ENCODE measurements around the gene TRIM65. TPM values are rescaled to one million over a fixed set of nuclear protein-coding genes. Genes with fewer than 3 reads are reported as not detected.

Gene TRIM65
- total RNA-seq, 2 donors from 2014 or later = 12.5 to 21.0 TPM

DNA sequence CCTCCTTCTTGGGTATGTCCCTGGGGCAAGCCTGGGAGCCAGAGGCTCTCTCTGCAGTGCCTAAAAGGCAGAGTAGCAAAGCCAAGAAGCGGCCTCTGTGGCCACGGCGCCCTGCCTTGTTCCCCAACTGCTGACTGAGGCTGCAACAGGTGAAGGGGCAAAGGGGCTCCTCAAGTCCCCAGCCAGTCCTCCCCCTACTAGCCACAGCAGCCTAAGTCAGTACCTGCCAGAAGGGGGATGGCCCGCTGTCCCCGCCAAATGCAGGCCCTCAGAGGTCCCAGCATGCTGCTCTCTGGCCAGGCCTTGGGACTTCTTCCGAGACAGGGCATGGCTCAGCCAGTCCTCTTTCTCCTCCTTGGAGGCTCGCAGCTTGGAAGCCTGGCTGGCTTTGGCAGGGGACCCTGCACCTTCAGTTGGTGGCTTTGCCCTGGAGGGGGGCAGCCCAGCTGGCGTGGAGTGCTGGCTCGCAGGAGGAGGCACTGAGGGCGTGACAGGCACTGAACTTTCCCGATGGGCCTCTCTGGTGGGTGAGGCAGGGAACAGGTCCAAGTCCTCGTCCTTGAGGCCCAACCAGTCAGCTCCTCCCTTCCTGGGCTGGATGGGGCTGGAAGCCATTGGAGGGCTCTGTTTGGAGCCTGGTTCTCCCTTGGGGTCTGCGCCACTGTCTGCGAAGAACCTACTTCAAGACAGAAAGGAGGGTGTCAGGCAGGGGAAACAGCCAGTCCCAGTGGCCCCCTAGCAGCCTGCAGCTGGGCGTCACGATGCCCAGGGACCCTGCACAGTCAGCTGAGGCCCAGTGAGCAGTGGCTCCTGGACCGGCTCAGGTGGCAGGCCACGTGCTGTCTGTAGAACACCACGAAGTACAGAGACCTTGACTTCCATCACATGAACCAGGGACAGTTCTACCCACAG lies 26.5 kb upstream of the TRIM65 start:
- Histone ChIP-seq H3K36me3 (replicated peaks in 1 of 2; ENCODE audit: insufficient read depth in 1 of 2, low read depth in 2 of 2) (no peaks in the 10 kb centered on the region), H3K27ac (no peak overlapping the region), H3K9me3 (no peaks in the 10 kb centered on the region), H3K4me3 (no peak overlapping the region), H3K27me3 (no peaks in the 10 kb centered on the region), H3K4me1 (no peaks in the 10 kb centered on the region)
- 82 to 84% methylated on average over 6 to 19 of the region's 19 CpGs for WGBS, 2 donors
- DNase-seq (no peak), ATAC-seq (no peak)
- TF ChIP-seq POLR2A (IDR thresholded peaks at IDR 0.05) = no peak
- TF ChIP-seq, protein P1, sequence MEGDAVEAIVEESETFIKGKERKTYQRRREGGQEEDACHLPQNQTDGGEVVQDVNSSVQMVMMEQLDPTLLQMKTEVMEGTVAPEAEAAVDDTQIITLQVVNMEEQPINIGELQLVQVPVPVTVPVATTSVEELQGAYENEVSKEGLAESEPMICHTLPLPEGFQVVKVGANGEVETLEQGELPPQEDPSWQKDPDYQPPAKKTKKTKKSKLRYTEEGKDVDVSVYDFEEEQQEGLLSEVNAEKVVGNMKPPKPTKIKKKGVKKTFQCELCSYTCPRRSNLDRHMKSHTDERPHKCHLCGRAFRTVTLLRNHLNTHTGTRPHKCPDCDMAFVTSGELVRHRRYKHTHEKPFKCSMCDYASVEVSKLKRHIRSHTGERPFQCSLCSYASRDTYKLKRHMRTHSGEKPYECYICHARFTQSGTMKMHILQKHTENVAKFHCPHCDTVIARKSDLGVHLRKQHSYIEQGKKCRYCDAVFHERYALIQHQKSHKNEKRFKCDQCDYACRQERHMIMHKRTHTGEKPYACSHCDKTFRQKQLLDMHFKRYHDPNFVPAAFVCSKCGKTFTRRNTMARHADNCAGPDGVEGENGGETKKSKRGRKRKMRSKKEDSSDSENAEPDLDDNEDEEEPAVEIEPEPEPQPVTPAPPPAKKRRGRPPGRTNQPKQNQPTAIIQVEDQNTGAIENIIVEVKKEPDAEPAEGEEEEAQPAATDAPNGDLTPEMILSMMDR (IDR thresholded peaks at IDR 0.05) = no peak
- intact Hi-C loops (cut with DNase I) = no loop called here

DNA sequence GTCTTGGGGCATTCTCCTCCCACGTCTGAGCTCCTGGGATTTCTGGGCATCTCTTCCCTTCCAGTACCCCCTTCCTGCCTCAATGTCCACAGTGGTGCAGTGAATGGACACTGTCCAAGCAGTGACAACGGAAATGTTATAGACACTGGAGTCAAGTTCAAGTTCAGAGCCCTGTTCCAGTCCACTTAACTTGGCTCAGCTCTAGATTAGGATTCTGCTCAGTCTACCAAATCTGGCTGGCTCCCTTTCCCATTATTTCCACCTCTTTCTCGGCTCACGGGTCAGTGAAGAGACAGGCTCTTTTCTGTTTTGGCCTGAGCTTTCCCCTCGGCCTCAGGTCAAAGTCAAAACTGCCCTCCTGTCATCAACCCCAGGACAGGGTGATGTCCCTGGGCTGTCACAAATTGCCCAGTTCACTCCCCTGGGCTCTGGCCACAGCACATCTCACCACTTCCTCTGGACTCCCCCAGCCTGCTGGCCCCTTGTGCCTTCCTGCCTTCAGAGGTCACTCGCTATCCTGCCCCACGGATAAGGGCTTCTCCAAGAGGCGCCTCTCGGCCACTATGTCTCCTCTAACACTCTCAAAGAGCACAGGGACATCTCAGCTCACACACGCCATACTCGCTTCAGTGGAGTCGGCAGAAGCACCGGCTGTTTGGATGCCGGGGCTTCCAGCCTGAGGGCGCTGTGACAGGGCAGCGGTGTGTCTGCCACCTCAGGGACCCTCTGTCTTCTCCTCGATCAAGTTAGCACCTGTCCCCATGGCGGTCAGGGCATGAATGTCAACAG lies 25.6 kb upstream of the TRIM65 start:
- intact Hi-C loops (cut with DNase I) = no loop called here
- TF ChIP-seq, protein P1 (IDR thresholded peaks at IDR 0.05) = no peak
- TF ChIP-seq POLR2A (IDR thresholded peaks at IDR 0.05) = no peak
- ATAC-seq (no peak), DNase-seq (no peak)
- H3K4me1 ChIP-seq = no peaks in the 10 kb centered on the region
- no peak overlapping the region for H3K4me3 ChIP-seq
- 90 to 91% methylated on average over 17 to 18 of the region's 18 CpGs for WGBS, 2 donors
- no peak overlapping the region for H3K27ac ChIP-seq
- no peaks in the 10 kb centered on the region for H3K9me3 ChIP-seq
- H3K27me3 ChIP-seq = no peaks in the 10 kb centered on the region
- no peaks in the 10 kb centered on the region for H3K36me3 ChIP-seq (replicated peaks in 1 of 2; ENCODE audit: insufficient read depth in 1 of 2, low read depth in 2 of 2)

DNA sequence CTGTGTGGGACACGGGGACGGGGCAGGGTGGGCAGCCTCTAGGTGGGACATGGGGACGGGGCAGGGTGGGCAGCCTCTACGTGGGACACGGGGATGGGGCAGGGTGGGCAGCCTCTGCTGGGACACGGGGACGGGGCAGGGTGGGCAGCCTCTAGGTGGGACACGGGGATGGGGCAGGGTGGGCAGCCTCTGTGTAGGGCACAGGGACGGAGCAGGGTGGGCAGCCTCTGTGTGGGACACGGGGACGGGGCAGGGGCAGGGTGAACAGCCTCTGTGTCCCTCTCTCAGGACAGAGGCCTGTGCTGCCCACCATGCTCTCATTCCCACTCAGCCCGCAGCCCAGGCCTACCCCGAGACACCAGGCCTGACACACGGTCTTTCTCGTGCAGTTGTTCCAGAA lies 24.8 kb upstream of the TRIM65 start:
- Histone ChIP-seq H3K9me3 (no peaks in the 10 kb centered on the region), H3K27ac (no peak overlapping the region), H3K4me1 (no peaks in the 10 kb centered on the region), H3K36me3 (replicated peaks in 1 of 2; ENCODE audit: insufficient read depth in 1 of 2, low read depth in 2 of 2) (no peaks in the 10 kb centered on the region), H3K27me3 (no peaks in the 10 kb centered on the region), H3K4me3 (no peak overlapping the region)
- WGBS, 2 donors = 89 to 95% methylated on average over 9 to 15 of the region's 15 CpGs
- intact Hi-C loops (cut with DNase I) = no loop called here
- TF ChIP-seq, protein P1 (IDR thresholded peaks at IDR 0.05) = no peak
- TF ChIP-seq POLR2A (IDR thresholded peaks at IDR 0.05) = no peak
- ATAC-seq (no peak), DNase-seq (no peak)

DNA sequence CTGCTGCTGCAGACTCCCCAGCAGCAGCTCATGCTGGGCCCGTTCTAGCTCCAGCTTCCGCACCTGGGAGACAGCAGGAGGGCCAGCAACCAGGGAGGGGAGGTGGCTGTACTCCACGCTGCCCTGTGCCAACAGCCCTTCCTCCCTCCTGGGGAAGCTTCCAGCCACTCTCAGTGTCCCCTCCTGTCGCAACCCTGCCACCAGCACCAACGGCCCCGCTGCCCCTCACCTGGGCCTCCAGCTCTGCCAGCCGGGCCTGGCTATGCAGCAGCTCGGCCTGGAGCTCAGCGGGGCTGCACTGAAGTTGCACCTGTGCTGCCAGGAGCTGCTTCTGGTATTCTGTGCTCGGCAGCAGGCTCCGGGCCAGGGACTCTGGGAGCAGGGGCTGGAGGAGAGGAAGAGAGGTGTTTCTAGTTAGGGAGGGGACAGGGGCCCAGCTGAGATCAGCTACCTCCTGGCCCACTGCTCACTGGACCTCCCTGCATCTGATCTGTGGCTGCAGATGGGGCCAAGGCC lies 23.4 kb upstream of the TRIM65 start:
- Histone ChIP-seq H3K4me1 (no peaks in the 10 kb centered on the region), H3K4me3 (no peak overlapping the region), H3K27ac (no peak overlapping the region), H3K9me3 (no peaks in the 10 kb centered on the region), H3K27me3 (no peaks in the 10 kb centered on the region), H3K36me3 (replicated peaks in 1 of 2; ENCODE audit: insufficient read depth in 1 of 2, low read depth in 2 of 2) (no peaks in the 10 kb centered on the region)
- DNase-seq (no peak), ATAC-seq (no peak)
- WGBS, 2 donors = 83 to 93% methylated on average over 3 to 11 of the region's 11 CpGs
- TF ChIP-seq POLR2A (IDR thresholded peaks at IDR 0.05) = no peak
- TF ChIP-seq, protein P1 (IDR thresholded peaks at IDR 0.05) = no peak
- intact Hi-C loops (cut with DNase I) = no loop called here
